ENCODE data around the gene CRB2. TPM values are rescaled to one million over a fixed set of nuclear protein-coding genes. Genes with fewer than 3 reads are reported as not detected.

Gene CRB2
- total and polyA plus RNA-seq, 2 of the 13 experiments (the other 11 are each of a cell fraction or from before 2014, with no cell fraction given), result 0.01 to 0.29 TPM

DNA sequence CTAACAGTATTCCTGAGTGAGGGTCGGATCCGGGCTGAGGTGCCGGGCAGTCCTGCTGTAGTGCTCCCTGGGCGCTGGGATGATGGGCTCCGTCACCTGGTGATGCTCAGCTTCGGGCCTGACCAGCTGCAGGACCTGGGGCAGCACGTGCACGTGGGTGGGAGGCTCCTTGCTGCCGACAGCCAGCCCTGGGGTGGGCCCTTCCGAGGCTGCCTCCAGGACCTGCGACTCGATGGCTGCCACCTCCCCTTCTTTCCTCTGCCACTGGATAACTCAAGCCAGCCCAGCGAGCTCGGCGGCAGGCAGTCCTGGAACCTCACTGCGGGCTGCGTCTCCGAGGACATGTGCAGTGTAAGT lies 15.2 kb downstream of the CRB2 start (continued):
- TF ChIP-seq NR2F6 (IDR thresholded peaks at IDR 0.05) (no peak), NR2F6 (CRISPR knock-in tag; IDR thresholded peaks at IDR 0.05) (no peak), HHEX (CRISPR knock-in tag; IDR thresholded peaks at IDR 0.05) (no peak), ZNF18 (CRISPR knock-in tag; IDR thresholded peaks at IDR 0.05; ENCODE audit: insufficient replicate concordance) (no peak), EHMT2 (IDR thresholded peaks at IDR 0.05; ENCODE audit: borderline replicate concordance, low read depth, low read length) (no peak), TOPORS (CRISPR knock-in tag; IDR thresholded peaks at IDR 0.05) (no peak), KDM3A (CRISPR knock-in tag; IDR thresholded peaks at IDR 0.05; ENCODE audit: low read depth) (no peak), HIVEP1 (CRISPR knock-in tag; IDR thresholded peaks at IDR 0.05) (no peak), PHF5A (CRISPR knock-in tag; IDR thresholded peaks at IDR 0.05; ENCODE audit: low read depth, unreplicated experiment) (no peak), KAT7 (CRISPR knock-in tag; IDR thresholded peaks at IDR 0.05; ENCODE audit: borderline replicate concordance) (no peak), ZZZ3 (CRISPR knock-in tag; IDR thresholded peaks at IDR 0.05; ENCODE audit: borderline replicate concordance) (no peak), GFI1 (CRISPR knock-in tag; IDR thresholded peaks at IDR 0.05; ENCODE audit: borderline replicate concordance) (no peak)
- TF ChIP-seq, protein P1, sequence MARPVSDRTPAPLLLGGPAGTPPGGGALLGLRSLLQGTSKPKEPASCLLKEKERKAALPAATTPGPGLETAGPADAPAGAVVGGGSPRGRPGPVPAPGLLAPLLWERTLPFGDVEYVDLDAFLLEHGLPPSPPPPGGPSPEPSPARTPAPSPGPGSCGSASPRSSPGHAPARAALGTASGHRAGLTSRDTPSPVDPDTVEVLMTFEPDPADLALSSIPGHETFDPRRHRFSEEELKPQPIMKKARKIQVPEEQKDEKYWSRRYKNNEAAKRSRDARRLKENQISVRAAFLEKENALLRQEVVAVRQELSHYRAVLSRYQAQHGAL (CRISPR knock-in tag; IDR thresholded peaks at IDR 0.05; ENCODE audit: not compliant biosample characterization), result no peak
- TF ChIP-seq, protein P2, sequence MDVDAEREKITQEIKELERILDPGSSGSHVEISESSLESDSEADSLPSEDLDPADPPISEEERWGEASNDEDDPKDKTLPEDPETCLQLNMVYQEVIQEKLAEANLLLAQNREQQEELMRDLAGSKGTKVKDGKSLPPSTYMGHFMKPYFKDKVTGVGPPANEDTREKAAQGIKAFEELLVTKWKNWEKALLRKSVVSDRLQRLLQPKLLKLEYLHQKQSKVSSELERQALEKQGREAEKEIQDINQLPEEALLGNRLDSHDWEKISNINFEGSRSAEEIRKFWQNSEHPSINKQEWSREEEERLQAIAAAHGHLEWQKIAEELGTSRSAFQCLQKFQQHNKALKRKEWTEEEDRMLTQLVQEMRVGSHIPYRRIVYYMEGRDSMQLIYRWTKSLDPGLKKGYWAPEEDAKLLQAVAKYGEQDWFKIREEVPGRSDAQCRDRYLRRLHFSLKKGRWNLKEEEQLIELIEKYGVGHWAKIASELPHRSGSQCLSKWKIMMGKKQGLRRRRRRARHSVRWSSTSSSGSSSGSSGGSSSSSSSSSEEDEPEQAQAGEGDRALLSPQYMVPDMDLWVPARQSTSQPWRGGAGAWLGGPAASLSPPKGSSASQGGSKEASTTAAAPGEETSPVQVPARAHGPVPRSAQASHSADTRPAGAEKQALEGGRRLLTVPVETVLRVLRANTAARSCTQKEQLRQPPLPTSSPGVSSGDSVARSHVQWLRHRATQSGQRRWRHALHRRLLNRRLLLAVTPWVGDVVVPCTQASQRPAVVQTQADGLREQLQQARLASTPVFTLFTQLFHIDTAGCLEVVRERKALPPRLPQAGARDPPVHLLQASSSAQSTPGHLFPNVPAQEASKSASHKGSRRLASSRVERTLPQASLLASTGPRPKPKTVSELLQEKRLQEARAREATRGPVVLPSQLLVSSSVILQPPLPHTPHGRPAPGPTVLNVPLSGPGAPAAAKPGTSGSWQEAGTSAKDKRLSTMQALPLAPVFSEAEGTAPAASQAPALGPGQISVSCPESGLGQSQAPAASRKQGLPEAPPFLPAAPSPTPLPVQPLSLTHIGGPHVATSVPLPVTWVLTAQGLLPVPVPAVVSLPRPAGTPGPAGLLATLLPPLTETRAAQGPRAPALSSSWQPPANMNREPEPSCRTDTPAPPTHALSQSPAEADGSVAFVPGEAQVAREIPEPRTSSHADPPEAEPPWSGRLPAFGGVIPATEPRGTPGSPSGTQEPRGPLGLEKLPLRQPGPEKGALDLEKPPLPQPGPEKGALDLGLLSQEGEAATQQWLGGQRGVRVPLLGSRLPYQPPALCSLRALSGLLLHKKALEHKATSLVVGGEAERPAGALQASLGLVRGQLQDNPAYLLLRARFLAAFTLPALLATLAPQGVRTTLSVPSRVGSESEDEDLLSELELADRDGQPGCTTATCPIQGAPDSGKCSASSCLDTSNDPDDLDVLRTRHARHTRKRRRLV (CRISPR knock-in tag; IDR thresholded peaks at IDR 0.05), result no peak
